ENCODE measurements around the gene TTBK2. TPM values are rescaled to one million over a fixed set of nuclear protein-coding genes. Genes with fewer than 3 reads are reported as not detected.
"Not testable (repeated sequence)": the region's sequence is repeated elsewhere in the genome, so short reads cannot be mapped to it uniquely, and the experiment has no call there.

The TTBK2 gene
- total RNA-seq, 4 donors from 2014 or later = 7.9 to 78.2 (median 18.2) TPM

- Histone ChIP-seq H3K4me3 (no peak overlapping the region), H3K9me3 (no peaks in the 10 kb centered on the region), H3K4me1 (peaks cover 0 to 7% (median 3%) of the 10 kb centered on the region in 4 donors), H3K27ac (no peak overlapping the region), H3K36me3 (no peaks in the 10 kb centered on the region), H3K27me3 (no peaks in the 10 kb centered on the region)
- TF ChIP-seq POLR2A (IDR thresholded peaks at IDR 0.05) (no peak), CTCF (IDR thresholded peaks at IDR 0.05) (no peak), EP300 (IDR thresholded peaks at IDR 0.05; ENCODE audit: low read depth) (no peak), POLR2AphosphoS5 (IDR thresholded peaks at IDR 0.05) (no peak)
- no peak for DNase-seq
- intact Hi-C loops (cut with DNase I; ENCODE audit: low total_unique reads) = no loop called here
- in situ Hi-C loops (cut with MboI; ENCODE audit: low pct_ligation_motif_present in 1 of 4, low pct_unique_long_range_greater_than_20kb in 1 of 4, low sequenced_read_pairs in 3 of 4) = loop anchor here in 1 of 4 donors (25.0 kb wide), 1 partner anchor 166 kb away; the partner anchor contains the start of gene CDAN1
- WGBS, 2 donors (ENCODE audit: low coverage in 1 of 2) = 82% methylated on average over 5 of the region's 5 CpGs; no CpG with 5 or more reads in 1 of the 2 donors
These were observed 16.9 kb downstream of the TTBK2 start for GRCh38 chr15:42903388-42904324.

GRCh38 chr15:42893911-42894310 is 26.7 kb downstream of the TTBK2 start:
- in situ Hi-C loops (cut with MboI; ENCODE audit: low pct_ligation_motif_present in 1 of 4, low pct_unique_long_range_greater_than_20kb in 1 of 4, low sequenced_read_pairs in 3 of 4); H3K27me3 ChIP-seq; H3K27ac ChIP-seq; DNase-seq; H3K36me3 ChIP-seq; H3K4me1 ChIP-seq; H3K9me3 ChIP-seq; intact Hi-C loops (cut with DNase I; ENCODE audit: low total_unique reads); H3K4me3 ChIP-seq: not testable (repeated sequence)
- 89% methylated on average over 1 of the region's 1 CpG; no CpG with 5 or more reads in 1 of the 2 donors for WGBS, 2 donors (ENCODE audit: low coverage in 1 of 2)

GRCh38 chr15:42891569-42891968 is 29.0 kb downstream of the TTBK2 start:
- Histone ChIP-seq H3K9me3 (no peaks in the 10 kb centered on the region), H3K27me3 (no peaks in the 10 kb centered on the region), H3K36me3 (no peaks in the 10 kb centered on the region), H3K4me1 (no peaks in the 10 kb centered on the region), H3K27ac (no peak overlapping the region), H3K4me3 (no peak overlapping the region)
- intact Hi-C loops (cut with DNase I; ENCODE audit: low total_unique reads) (no loop called here), in situ Hi-C loops (cut with MboI; ENCODE audit: low pct_ligation_motif_present in 1 of 4, low pct_unique_long_range_greater_than_20kb in 1 of 4, low sequenced_read_pairs in 3 of 4) (no loop called here)
- DNase-seq = no peak
- TF ChIP-seq POLR2A (IDR thresholded peaks at IDR 0.05) (no peak), POLR2AphosphoS5 (IDR thresholded peaks at IDR 0.05) (no peak), EP300 (IDR thresholded peaks at IDR 0.05; ENCODE audit: low read depth) (no peak), CTCF (IDR thresholded peaks at IDR 0.05) (no peak)
- WGBS, 2 donors (ENCODE audit: low coverage in 1 of 2) = 80 to 95% methylated on average over 3 of the region's 3 CpGs

GRCh38 chr15:42890161-42890913 is 30.2 kb downstream of the TTBK2 start:
- no peak for TF ChIP-seq EP300 (IDR thresholded peaks at IDR 0.05; ENCODE audit: low read depth)
- TF ChIP-seq POLR2AphosphoS5 (IDR thresholded peaks at IDR 0.05) = no peak
- TF ChIP-seq POLR2A (IDR thresholded peaks at IDR 0.05) = no peak
- no peak for TF ChIP-seq CTCF (IDR thresholded peaks at IDR 0.05)
- no peak overlapping the region for H3K27ac ChIP-seq
- 82 to 86% methylated on average over 1 to 2 of the region's 2 CpGs for WGBS, 2 donors (ENCODE audit: low coverage in 1 of 2)
- in situ Hi-C loops (cut with MboI; ENCODE audit: low pct_ligation_motif_present in 1 of 4, low pct_unique_long_range_greater_than_20kb in 1 of 4, low sequenced_read_pairs in 3 of 4) = no loop called here
- no peaks in the 10 kb centered on the region for H3K9me3 ChIP-seq
- H3K27me3 ChIP-seq = no peaks in the 10 kb centered on the region
- no peak overlapping the region for H3K4me3 ChIP-seq
- H3K36me3 ChIP-seq = no peaks in the 10 kb centered on the region
- H3K4me1 ChIP-seq = no peaks in the 10 kb centered on the region
- intact Hi-C loops (cut with DNase I; ENCODE audit: low total_unique reads) = no loop called here
- no peak for DNase-seq

GRCh38 chr15:42887384-42887783 is 33.2 kb downstream of the TTBK2 start:
- H3K36me3 ChIP-seq; DNase-seq; H3K27me3 ChIP-seq; intact Hi-C loops (cut with DNase I; ENCODE audit: low total_unique reads); in situ Hi-C loops (cut with MboI; ENCODE audit: low pct_ligation_motif_present in 1 of 4, low pct_unique_long_range_greater_than_20kb in 1 of 4, low sequenced_read_pairs in 3 of 4); H3K4me1 ChIP-seq; H3K9me3 ChIP-seq; H3K27ac ChIP-seq; H3K4me3 ChIP-seq: not testable (repeated sequence)
- WGBS, 2 donors (ENCODE audit: low coverage in 1 of 2) = 83 to 84% methylated on average over 3 of the region's 3 CpGs

Measured in transverse colon (tissue), 4 donors.